IMR-90 (cell line): ENCODE measurements around the gene CPSF4.

ENCODE experiments used
- BHLHE40 ChIP-seq: fragments of 150-350 bp; IDR thresholded peaks from 2 replicates; pipeline ENCODE4 v1.6.1; 2016; ENCODE audit warnings: mild to moderate bottlenecking, low read depth, low read length
- CEBPB ChIP-seq: IDR thresholded peaks from 2 replicates; pipeline ENCODE4 v1.6.1; 2012; ENCODE audit warnings: low read depth, low read length, improper control_type of control experiment
- CTCF ChIP-seq: conservative IDR thresholded peaks from 2 replicates; pipeline ENCODE4 v1.5.1; 2012; ENCODE audit warnings: mild to moderate bottlenecking, low read depth, low read length, improper control_type of control experiment
- MAFK ChIP-seq: IDR thresholded peaks from 2 replicates; pipeline ENCODE4 v1.6.1; 2012; ENCODE audit warnings: low read depth, low read length, improper control_type of control experiment
- MAZ ChIP-seq: IDR thresholded peaks from 2 replicates; pipeline ENCODE4 v1.6.1; 2012; ENCODE audit warnings: low read depth, mild to moderate bottlenecking, low read length, improper control_type of control experiment, moderate library complexity, borderline replicate concordance
- NFE2L2 ChIP-seq: fragments of 150-350 bp; IDR thresholded peaks from 2 replicates; pipeline ENCODE4 v1.6.1; 2016; ENCODE audit warnings: low read depth, mild to moderate bottlenecking, low read length
- POLR2A ChIP-seq: IDR thresholded peaks from 2 replicates; pipeline ENCODE4 v1.6.1; 2012; ENCODE audit warnings: mild to moderate bottlenecking, low read depth, low read length
- RAD21 ChIP-seq: IDR thresholded peaks from 2 replicates; pipeline ENCODE4 v1.6.1; 2012; ENCODE audit warnings: low read length, improper control_type of control experiment
- RCOR1 ChIP-seq: IDR thresholded peaks from 2 replicates; pipeline ENCODE4 v1.6.1; 2012; ENCODE audit warnings: mild to moderate bottlenecking, low read length, improper control_type of control experiment; ENCODE audit not compliant: insufficient replicate concordance
- SMC3 ChIP-seq: fragments of 150-350 bp; IDR thresholded peaks from 2 replicates; pipeline ENCODE4 v1.6.1; 2016; ENCODE audit warnings: low read depth, mild to moderate bottlenecking, antibody characterized with exemption, low read length, moderate library complexity

GRCh38 chr7:99498546-99498944, 59.8 kb downstream of the CPSF4 start:
- TF ChIP-seq POLR2A = no peak
- TF ChIP-seq CTCF = no peak
- no peak for TF ChIP-seq SMC3
- no peak for TF ChIP-seq NFE2L2
- TF ChIP-seq CEBPB = no peak
- TF ChIP-seq RAD21 = no peak
- no peak for TF ChIP-seq MAFK
- TF ChIP-seq RCOR1 = no peak
- no peak for TF ChIP-seq MAZ
- TF ChIP-seq BHLHE40 = no peak
